IPS-NIHi7 (cell line): ENCODE measurements around the gene MMP2.

Experiments
- DNase-seq: peaks from one replicate; pipeline ENCODE4 v3.0.0; 2012; ENCODE audit warnings: mixed read lengths; ENCODE audit errors: extremely low spot score

The MMP2 gene

GRCh38 chr16:55494994-55495421 lies 16.0 kb downstream of the MMP2 start:
- DNase-seq: peak; percentile 39

GRCh38 chr16:55495616-55496289 lies 16.8 kb downstream of the MMP2 start:
- no peak for DNase-seq

- DNase-seq: no peak
Measured at GRCh38 chr16:55496509-55497145, 17.6 kb downstream of the MMP2 start.

- no peak for DNase-seq
Measured at GRCh38 chr16:55497558-55497957, 18.6 kb downstream of the MMP2 start.

- no peak for DNase-seq
Measured at GRCh38 chr16:55498101-55498500, 19.1 kb downstream of the MMP2 start.

- DNase-seq: no peak
Measured at GRCh38 chr16:55499281-55499680, 20.3 kb downstream of the MMP2 start.

GRCh38 chr16:55499951-55500529 lies 21.0 kb downstream of the MMP2 start:
- no peak for DNase-seq

- DNase-seq: no peak
Measured at GRCh38 chr16:55500530-55501011, 21.6 kb downstream of the MMP2 start.

- peak; percentile 65 for DNase-seq
Measured at GRCh38 chr16:55501549-55502322, 22.7 kb downstream of the MMP2 start.

- no peak for DNase-seq
Measured at GRCh38 chr16:55502801-55503366, 23.9 kb downstream of the MMP2 start.

- DNase-seq: no peak
Measured at GRCh38 chr16:55503726-55504550, 24.9 kb downstream of the MMP2 start.

GRCh38 chr16:55505333-55506015 lies 26.5 kb downstream of the MMP2 start:
- DNase-seq: no peak

- DNase-seq: no peak
Measured at GRCh38 chr16:55506083-55506482, 27.1 kb downstream of the MMP2 start.

- DNase-seq: no peak
Measured at GRCh38 chr16:55506708-55507107, 27.7 kb downstream of the MMP2 start.

GRCh38 chr16:55508271-55508921 lies 29.4 kb downstream of the MMP2 start:
- no peak for DNase-seq

- DNase-seq: peak; percentile 99
Measured at GRCh38 chr16:55508941-55509931, 30.2 kb downstream of the MMP2 start, which contains the start of gene LPCAT2. TSS of gene LPCAT2 (plus strand) at chr16:55509072. CDS start at chr16:55509182, 110 bp downstream.

GRCh38 chr16:55510185-55510805 lies 31.3 kb downstream of the MMP2 start:
- DNase-seq: no peak

- no peak for DNase-seq
Measured at GRCh38 chr16:55512941-55513340, 33.9 kb downstream of the MMP2 start.
